Measurements from ENCODE around the gene THRA.

GRCh38 chr17:40124279-40125141, 61.7 kb downstream of the THRA start:
- TF ChIP-seq POLR2A (IDR thresholded peaks at IDR 0.05) (no peak), CTCF (IDR thresholded peaks at IDR 0.05) (no peak)
